Suppressor macrophage (primary cell): ENCODE measurements around the gene PTEN.

Source experiments
- DNase-seq, 4 experiments: peaks; one replicate each; pipeline ENCODE4 v3.0.0-alpha.2; 2020 to 2022

Gene PTEN

GRCh38 chr10:87921931-87922688 is 58.7 kb downstream of the PTEN start:
- no peak for DNase-seq

- DNase-seq = no peak
Measured at GRCh38 chr10:87923233-87923632, 59.8 kb downstream of the PTEN start.

- DNase-seq = no peak
Measured at GRCh38 chr10:87925570-87925969, 62.1 kb downstream of the PTEN start.

DNA sequence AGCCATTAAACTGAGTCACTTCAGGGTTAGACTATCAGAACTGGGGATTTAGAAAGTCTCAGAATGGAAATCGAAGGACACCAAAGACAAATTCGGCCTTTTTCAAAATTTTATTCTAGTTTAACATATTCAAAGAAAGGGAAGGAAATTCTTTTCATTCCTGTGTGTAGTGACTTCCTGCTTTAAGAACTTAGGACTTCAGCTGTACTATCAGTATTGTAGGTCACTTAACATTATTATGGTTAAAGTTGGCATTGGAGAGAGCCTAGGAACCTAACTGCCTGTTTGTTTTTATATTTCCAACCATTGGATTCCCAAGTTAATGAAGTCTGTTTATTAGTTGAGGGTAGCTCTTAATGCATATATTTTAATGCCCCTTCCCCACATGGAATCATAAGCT is 63.7 kb downstream of the PTEN start:
- DNase-seq = peak in 1 of 4 experiments; percentile 36

DNA sequence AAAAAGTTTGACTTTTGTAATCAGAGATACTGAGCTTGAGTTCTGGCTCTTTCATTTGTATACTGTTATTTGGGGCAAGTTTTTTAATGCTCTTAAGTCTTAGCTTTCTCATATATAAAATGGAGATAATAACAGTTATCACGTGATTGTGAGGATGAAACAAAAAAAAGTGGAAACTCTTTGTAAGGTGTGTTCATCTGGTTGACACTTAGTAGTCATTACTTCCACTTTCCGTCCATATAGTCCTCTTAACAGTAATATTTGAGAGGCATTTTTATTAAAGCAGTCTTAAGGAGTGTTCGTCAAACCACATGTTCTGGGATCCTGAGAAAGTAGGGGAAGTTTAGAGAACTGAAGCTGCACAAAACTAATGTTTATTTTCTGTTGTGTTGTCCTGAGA is 65.6 kb downstream of the PTEN start:
- peak in 2 of 4 experiments; percentile 26 to 35 for DNase-seq

DNA sequence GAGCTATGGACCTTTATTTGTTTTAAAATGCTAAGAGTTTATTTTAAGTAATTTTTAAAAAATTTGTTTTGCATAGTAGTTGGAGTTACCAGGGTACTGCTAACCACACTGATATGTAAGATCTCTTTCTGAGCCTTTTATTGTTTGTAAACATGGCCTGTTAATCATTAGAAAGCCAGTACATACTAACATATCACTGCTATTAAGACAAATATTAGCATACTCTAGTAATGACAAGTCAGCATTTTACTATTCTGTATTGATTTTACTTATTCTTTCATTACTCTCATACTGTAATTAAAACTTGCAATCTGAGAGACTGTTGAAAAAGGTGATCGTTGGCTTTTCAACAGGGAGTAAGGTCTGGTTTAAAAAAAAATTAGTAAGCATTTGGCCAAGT is 66.7 kb downstream of the PTEN start:
- DNase-seq = no peak

DNA sequence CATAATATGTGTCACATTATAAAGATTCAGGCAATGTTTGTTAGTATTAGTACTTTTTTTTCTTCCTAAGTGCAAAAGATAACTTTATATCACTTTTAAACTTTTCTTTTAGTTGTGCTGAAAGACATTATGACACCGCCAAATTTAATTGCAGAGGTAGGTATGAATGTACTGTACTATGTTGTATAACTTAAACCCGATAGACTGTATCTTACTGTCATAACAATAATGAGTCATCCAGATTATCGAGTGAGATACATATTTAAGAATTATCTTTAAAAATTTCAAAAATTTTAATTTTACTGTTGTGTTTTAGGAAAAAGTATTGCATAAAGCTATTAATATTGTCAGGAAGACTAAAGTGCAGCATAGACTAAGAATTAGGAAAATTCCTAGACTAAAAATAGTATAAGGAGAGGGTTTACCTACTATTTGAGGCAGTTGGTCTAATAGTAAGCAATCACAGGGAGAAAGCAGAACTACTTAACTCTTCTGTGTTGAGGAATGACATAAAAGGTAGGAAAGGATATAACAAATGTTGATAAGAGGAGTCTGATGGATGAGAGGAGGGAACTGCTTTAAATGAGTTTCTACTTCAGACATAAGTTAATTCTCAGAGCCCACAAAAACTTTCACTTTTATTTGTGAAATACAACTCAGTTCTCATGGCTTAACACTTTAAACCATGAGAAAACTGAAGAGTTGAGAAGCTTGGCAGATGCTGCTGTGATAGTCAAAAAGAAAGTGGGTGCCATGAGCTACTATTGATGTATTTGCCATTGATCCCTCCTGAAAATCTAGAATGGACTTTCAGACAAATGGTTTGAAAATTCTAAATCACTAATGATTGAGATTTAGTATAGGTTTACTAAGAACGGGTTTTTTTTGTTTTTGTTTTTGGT is 67.8 kb downstream of the PTEN start:
- DNase-seq = no peak

GRCh38 chr10:87931836-87932230 is 68.4 kb downstream of the PTEN start:
- DNase-seq = no peak

DNA sequence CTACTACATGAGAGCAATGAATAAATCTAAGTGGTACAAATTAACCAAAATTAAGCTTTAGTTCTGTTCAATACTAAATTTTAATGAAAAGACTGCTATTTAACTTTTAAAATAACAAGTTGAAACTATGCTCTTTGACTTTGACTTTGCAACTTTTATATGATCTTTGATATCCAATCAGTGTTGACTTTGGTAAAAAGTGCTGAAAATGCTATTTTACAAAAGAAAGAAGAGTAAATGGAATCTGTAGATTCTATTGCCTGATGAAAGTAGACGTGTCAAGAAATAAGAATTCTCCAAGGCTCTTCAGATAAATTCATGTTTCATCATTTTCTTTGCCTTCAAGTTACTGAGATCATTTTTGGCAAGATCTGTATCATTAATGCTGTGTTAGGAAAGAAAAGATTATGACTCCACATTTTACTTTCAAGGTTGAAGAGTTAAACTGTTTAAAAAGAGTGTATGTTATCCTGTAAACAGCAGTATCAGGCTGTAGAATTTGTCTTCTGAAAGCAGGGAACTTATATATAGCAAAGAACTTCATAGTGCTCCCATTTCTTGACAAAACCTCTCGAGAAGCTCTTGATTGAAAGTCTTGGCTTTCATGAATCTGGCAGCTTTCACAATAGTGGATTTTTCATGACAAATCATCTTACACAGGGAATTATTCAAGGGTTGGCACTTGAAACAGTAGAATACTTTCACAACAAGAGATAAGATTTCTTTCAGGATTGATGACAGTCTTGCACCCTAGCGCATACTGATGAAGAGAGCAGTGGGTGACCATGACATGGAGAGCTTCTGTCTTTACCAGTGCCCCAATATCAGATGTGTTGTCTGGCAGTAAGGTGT is 72.1 kb downstream of the PTEN start:
- peak in 1 of 4 experiments; percentile 7 for DNase-seq

- no peak for DNase-seq
Measured at GRCh38 chr10:87940210-87940609, 76.8 kb downstream of the PTEN start.

- peak in 1 of 4 experiments; percentile 6 for DNase-seq
Measured at GRCh38 chr10:87942884-87943527, 79.6 kb downstream of the PTEN start.

DNA sequence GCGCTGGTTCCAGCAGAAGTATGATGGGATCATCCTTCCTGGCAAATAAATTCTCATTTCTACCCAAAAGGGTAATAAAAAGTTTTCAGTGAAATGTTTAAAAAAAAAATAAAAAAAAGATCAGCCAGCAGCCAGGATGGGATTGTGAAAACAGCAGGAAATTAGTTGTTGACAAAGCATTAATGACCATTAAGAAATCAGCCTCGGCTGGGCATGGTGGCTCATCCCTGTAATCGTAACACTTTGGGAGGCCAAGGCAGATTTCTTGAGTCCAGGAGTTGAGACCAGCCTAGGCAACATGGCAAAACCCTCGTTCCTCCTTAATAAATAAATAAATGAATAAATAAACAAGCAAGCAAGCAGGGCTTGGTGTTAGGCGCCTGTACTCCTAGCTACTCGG is 82.6 kb downstream of the PTEN start:
- DNase-seq = peak in 1 of 4 experiments; percentile 6

- DNase-seq = no peak
Measured at GRCh38 chr10:87952612-87953011, 89.2 kb downstream of the PTEN start.

GRCh38 chr10:87956055-87956454 is 92.6 kb downstream of the PTEN start:
- no peak for DNase-seq

GRCh38 chr10:87957702-87958101 is 94.3 kb downstream of the PTEN start:
- DNase-seq = no peak

DNA sequence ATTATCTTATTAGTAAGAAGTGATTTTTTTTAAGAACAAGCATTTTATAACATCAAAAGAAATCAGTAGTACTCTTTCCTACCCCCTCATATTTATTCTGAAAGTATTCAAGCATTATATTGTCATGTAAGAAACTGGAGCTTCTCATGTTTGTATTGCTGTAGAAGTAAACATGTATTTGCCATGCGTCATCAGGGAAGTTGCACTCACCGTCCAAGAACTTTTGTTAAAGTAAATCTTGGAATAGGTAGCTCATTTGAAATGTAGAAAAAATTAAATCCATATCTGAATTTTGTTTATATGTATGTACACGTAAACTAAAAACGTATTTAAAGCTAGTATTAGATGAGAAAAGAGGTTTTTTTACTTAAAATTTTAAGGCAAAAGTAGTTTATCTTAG is 96.8 kb downstream of the PTEN start:
- DNase-seq = no peak

- peak in 2 of 4 experiments; percentile 8 to 16 for DNase-seq
Measured at GRCh38 chr10:87961314-87961713, 97.9 kb downstream of the PTEN start.

GRCh38 chr10:87966459-87966858 is 103.0 kb downstream of the PTEN start:
- DNase-seq = no peak

DNA sequence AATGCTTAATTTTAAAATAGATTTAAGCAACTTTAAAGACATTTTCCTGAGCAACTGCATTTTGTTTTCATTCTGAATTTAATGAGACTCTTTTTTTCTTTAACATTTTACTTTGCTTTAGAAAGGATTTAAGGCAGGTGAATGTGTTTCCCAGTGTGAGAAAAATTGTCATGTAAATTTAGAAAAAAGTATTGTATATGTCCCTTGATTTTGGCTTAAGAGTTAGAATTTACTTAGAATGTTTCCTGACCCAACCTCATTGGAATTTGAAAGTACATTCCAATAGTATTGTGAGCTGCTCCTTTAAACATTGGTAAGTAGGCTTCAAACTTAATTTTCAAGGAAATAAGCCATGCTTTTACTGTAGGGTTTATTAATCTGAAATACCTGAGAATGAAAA is 110.2 kb downstream of the PTEN start:
- DNase-seq = no peak

DNA sequence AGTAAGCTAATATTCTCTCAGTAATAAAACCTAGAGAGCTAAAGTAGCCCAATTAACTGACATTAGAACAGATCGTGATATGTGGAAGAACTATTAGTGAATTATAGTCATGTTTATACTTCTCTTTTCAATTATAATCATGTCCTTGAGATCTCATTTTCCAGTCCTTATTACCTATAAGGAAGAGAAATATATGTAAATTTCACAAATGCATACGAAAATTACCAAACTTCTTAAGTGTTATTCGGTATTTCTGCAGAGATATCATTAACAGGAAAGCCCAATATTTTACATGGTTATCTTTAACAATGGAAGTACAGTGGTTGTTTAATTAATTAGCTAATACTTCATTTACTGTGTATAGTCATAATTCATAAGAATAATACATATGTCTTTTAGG is 110.7 kb downstream of the PTEN start:
- DNase-seq = no peak

GRCh38 chr10:87974769-87975168 is 111.3 kb downstream of the PTEN start:
- DNase-seq = no peak

DNA sequence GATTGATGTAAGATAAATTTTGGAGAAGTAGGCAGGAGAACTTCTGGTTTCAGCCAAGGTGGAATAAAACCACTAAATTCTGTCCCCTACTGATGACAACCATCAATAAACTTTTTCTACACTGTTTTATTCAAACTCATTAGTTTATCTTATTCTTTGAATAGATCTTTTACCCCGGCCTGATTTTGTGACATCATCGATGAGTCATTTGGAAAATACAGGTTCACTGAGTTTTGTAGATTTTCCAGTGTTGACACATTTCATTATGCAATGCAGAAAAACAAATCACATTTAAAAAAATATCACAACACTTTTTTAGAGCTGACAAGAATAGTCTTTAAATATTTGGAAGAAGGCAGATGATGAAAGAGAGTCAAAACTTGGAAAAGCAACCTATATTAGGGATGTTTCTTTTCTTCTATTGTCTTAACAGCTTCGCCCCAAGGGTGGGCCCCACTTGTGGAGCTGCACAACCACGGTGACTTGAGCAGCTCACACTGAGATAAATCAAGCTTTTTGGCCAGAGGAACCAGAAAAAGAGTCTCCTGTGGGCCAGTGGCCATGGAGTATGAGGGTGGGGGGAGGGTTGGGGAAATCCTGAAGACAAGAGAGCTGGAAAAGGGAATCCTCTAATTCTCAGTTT is 112.8 kb downstream of the PTEN start:
- DNase-seq = peak in 1 of 4 experiments; percentile 10
